ENCODE data around the gene TENM3.

TENM3 gene

DNA sequence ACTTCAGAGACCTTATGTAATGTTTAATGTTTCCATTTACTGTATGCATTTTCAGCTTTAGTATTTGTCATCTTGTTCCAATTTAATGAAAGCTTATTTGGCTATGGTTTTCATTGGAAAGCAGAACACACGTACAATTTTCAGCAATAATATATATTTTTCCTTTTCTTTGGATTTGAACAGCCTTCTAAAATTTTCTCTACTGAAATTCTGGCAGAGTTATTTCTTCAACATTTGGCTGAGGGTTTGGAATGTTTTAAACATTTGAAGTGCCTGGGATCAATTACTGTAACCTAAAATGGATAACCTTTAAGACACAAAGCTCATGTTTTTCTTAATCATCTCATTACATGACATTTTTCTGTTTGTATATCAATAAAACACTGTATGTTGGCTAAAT is 156.9 kb downstream of the TENM3 start:
- DNase-seq: no peak

DNA sequence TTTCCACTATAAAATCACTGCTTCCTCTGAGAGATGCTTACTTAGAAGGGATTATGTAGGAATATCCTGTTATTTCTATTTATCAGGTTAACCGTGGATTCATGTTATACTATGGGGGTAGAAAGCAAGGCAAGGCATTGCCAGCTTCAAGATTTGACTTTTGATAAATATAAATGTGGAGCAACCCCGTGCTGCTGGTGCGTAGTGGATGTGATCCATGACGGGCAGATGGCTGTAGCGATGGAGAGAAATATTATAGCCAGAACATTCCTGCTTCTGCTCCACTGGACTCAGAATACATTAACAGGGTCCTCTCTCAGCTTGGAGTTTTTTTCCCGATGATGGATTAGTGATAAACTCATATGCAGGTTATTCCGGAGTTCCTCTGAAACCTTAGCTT is 157.6 kb downstream of the TENM3 start:
- DNase-seq: no peak

DNA sequence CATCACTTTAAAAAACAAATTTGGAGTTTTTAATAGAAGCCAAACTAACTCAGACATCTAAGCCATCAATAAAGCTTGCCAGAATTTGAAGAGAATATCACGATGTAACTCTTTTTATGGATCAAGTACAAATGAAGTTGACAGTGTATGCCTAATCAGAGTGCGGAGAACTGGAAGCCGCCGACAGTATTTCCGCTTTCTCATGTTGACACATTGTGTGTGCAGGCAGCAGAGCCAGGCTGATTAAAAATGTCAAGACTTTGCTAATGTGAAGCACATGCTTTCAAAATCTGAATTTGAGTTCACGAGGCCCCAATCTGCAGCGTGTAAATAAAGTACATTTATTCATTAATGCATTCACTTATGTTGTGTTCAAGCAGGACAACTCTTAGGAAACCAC is 161.2 kb downstream of the TENM3 start:
- DNase-seq: peak in 1 of 51 donors; percentile 9

DNA sequence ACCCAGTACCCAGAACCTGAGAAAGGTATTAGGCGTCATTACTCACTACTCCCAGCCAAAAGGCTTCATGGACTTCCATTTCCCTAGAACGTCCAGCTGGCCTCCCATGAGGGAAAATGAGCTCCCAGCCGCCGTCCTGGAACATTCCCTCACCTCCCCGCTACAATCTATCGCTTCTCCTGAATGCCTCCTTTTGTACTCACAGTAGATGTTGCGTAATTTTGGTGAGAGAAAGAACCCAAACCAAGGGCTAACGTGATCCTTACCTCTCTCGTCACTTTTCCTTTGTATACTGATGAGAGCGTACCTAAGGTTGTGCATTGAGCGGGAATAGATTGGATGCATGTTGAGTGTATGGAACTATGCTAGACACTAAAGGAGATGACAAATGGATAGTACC is 161.9 kb downstream of the TENM3 start:
- DNase-seq: no peak

DNA sequence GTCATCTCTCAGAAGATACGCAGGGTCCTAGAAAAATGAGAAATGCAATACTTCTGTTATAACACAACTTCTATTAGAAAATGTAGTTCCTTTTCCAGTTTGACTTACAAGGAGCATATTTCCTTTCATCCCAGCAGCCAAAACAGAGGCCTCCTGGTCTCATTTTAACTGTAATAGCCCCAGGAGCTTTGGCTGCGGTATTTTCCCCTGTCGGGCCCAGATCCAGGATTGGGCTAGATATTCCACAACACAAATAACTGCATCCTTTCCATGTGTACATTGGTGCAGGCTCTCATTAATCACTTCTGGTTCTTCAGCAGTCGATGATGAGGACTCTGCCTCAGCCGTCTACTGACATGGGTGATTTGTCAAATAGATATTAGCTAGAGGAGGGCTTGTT is 166.1 kb downstream of the TENM3 start:
- no peak for DNase-seq

DNA sequence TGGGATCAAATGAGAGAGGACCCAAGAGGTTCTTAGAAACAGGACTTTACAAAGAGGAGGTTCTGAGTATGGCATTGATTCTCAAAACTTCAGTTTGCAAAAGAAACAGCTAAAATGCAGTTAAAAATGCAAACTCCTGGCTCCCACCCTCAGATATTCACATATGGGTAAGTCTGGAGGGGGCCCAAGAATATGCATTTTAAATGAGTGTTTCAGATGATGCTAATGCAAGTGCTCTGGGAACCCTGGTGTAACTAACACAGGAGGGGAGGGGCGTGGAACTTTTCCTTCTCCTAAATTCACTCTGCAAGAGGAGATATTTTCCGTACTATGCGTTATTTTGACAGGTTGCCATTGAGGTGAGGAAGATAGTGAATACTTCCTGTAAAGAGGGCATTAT is 168.2 kb downstream of the TENM3 start:
- DNase-seq: no peak

DNA sequence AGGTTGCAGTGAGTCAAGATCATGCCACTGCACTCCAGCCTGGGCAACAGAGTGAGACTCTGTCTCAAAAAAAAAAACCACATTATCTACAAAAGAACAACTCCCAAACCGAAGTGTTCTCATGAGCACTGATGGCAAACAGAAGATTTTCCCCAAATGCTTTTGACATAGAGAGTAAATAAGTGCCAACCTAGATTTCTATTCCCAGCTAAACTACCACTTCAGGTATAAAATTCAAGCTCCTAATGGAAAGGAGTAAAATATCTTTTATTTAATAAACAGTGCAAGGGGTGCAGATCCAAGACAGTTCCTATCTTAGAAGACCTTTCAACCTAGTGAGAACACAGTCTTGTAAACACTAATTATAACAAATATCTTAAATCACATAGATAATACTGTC is 170.3 kb downstream of the TENM3 start:
- DNase-seq: no peak

DNA sequence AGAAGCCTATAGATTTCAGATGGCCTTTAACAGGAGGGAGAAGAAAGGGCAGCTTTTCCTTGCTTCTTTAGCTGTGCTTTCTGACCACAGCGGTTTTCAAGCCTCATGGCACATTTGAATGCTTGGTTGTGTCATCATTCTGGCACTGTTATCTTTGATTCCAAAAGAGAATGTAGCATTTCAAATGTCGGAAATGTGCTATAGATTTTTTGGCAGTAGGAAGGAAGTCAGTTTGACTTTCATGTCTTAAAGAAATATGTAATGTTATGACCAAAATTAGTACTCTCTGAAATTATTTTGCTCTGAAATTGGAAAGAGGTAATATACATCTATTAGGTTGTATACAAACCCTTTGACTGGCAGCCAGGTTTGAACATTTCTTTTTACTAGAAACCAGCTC is 171.9 kb downstream of the TENM3 start:
- DNase-seq: peak in 1 of 51 donors; percentile 1

DNA sequence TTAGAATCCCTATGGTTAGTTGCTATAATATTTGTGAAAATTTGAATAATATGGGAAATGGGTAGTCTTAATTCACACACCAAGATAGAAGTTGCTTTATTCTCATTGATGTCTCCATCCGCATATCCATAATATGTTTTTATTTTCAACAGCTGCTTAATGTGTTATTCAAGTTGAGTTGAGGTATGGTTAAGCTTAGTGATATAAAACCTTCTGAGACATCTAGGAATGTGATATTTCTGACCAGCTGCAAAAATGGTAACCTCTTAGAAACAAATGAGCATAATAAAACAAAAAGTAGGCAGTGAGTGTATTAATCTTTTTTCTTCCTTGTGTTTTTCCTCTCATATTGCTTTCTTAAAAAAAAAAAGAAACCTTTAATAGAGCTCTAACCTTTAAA is 172.9 kb downstream of the TENM3 start:
- DNase-seq: no peak

DNA sequence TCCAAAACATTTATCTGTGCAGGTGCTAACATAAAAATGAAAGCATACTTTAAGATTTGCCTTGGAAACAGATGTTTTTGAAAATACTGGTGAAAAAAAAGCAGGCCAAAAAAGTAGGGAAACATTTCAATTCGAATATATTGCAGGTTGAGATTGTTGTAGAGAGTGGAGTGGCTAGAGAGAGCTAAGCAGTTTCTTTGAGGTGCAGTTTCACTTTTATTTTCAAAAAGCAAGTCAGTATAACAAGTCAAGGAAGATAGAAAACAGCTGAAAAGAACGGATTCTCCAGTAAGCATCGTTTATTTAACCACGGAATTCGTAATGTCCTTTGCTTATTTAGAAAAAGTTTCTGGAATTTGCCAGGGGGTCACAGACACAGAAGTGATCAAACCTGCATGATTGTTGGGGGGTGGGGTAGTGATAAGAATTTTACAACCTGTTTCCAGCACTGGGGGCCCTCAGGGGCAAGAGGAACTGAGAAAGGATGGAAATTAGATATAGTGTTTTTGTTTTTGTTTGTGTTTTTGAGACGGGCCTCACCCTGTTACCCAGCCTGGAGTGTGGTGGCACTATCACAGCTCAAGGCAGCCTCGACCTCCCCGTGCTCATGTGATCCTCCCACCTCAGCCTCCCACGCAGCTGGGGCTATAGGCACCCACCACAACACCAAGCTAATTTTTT is 175.0 kb downstream of the TENM3 start:
- no peak for DNase-seq

DNA sequence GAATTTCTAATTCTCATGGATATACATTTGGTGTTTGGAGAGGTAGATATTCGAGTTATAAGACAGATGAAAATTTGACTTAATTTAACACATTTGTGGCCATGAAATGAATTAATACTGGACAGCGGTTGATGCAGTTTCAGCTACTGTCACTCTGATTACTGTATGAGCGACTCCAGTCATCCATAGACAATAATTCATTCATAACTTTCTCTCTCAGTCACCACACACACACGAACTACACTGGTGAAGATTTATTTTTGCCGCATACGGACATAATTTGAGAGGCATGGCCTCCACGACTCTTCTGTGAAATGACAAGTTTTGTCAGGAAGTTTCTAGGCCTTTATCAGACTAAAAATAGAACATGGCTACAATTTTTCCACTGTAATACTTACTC is 177.0 kb downstream of the TENM3 start:
- no peak for DNase-seq

DNA sequence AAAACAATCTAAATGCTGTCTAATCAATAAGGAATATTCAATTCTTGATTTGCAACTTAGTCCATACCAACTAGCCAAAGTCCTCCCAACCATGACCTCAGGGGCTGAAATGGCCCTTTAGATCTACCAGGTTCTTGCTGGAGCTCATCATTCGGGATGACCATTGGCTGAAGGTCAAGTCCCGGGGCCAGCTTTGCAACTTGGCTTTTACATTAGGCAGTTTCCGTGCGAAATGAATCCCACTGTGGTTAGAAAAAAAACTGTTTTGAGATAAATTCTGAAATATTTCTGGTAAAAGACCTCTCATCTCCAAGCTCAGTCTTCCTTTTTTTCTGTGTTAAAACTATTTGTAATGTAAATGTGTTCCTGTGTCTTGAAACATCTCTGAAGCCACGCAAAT is 178.6 kb downstream of the TENM3 start:
- DNase-seq: no peak

DNA sequence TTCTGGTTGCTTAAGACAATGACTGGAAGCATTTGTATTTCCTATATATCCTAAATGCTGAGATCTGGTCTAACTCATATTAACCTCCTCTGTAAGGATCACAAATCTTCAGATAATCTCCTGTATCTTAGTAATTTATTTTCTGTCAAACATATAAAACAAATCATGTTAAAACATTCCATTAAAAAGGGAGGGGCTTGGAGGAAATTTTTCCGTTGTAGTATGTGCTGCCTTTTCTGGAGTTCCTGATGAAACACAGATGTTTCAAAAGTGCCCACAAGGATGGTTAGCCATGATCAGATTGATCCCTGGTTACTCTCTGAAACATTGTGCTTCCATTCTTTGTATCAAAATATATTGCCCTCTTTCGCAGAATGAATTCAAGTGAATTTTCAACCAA is 182.1 kb downstream of the TENM3 start:
- DNase-seq: no peak

DNA sequence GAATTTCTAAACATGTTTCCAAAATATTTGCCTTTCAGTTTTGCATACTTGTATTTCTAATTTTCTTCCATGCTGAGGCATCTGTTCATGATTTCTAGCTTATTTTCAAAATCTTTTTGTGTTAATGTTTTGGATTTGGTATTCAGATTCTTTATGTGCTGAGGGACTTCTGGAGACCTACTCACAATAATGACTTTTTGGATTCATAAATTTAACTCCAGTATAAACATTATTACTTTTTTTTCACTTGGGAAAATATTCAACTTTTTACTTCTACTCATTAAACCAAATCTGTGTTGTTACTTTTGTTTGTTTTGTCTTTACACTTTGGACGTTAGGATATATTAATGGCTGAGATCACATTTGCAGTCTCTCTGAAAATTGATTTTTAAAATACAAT is 183.7 kb downstream of the TENM3 start:
- no peak for DNase-seq

DNA sequence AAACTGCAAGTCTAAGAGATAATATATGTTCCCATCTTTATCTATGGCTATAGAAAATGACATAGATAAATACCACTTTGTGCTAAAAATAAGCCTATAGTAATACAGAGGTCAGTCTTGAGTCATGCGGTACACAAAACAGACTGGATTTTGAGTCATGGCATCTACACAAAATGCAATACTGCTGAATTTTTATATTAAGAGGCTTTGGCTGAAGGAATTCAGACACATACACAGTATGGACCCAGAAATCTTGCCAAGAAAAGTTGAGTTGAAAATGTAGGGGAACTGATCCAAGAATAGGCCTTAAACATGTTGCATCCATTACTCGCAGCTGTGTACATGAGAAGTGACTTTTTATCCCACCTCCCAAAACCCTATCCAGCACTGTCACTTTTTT is 184.4 kb downstream of the TENM3 start:
- no peak for DNase-seq

DNA sequence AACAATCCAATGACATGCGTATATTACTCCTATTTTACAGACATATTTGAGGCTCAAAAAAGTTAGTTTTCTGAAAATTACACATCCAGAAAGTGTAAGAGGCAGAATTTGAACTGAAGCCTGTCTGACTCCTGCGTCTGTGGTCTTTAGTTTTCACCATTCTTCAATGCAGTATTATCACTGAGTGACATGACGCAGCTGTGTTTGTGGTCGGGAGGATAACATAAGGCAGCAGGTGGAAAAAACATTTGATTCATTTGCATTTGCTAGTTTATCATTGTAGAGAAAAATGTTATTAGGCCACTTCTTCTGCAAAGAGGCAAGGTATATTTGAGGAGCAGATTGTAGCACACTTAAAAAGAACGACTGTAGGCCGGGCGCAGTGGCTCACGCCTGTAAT is 186.7 kb downstream of the TENM3 start:
- DNase-seq: no peak

DNA sequence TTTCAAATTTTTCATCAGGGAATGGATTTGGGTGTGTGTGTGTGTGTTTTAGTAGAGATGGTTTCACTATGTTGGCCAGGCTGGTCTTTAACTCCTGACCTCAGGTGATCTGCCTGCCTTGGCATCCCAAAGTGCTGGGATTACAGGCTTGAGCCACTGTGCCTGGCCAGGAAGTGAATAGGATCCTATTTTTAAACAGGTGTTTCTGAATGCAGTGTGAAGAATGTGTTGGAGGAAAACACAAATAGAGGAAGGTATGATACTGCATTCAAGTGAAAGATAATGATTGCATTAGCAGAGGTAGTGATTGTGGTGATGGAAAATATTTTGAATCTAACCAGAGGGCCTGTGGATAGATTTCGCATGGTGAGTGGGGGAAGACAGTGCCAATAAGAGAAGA is 189.6 kb downstream of the TENM3 start:
- no peak for DNase-seq

DNA sequence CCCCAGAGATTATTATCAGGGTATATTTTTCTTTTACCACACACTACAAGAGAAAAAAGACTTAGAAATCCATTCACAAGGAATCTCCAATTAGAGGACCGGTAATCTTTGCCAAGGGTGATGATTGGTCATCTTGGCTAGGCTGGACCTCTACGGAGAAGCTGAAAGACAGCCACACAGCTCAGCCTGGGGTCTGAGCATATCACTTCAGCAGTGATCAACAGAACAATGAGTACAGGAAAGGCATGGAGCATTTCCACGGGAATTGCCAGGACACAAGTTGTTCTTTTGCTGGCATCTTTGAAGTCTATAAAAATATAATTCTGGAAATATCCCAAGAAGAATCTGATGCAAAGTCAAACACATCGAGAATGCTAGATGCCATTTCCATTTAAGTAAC is 191.5 kb downstream of the TENM3 start:
- DNase-seq: no peak

DNA sequence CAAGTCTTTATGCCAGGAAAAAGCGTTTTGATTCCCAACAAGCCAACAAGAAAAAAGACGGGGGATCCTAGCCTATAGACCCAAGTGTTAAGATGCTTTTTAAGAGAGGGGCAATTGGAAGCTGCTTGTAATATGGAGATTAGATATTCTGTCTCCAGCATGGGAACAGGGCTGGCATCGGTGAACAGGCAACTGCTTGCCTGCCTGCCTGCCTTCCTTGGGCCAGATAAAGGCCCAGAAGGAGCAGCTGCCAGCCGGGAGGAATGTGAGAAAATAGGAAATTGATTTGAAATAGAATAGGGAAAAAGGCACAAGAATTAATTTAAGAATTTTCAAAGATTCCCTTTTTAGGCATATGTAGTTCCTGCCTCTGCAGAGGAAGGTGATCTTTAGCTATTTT is 192.2 kb downstream of the TENM3 start:
- DNase-seq: no peak

DNA sequence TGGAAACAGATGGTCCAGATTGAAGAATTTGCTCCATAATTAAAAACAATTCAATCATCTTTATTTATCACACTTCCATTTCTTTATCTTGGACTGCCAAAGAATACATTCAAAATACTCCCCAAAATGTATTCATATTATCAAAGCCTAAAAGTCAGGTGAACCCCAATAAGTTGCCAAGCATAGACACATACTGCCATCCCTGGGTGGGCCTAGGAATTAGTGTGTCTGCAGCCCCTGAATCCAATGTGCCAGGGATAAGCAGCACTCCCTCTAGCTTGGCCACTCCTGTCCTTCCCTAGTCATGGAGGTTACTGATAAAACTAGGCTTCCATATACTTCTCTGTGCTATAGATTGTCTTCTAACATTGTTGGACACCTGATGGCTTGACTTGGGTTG is 199.9 kb downstream of the TENM3 start:
- DNase-seq: no peak

DNA sequence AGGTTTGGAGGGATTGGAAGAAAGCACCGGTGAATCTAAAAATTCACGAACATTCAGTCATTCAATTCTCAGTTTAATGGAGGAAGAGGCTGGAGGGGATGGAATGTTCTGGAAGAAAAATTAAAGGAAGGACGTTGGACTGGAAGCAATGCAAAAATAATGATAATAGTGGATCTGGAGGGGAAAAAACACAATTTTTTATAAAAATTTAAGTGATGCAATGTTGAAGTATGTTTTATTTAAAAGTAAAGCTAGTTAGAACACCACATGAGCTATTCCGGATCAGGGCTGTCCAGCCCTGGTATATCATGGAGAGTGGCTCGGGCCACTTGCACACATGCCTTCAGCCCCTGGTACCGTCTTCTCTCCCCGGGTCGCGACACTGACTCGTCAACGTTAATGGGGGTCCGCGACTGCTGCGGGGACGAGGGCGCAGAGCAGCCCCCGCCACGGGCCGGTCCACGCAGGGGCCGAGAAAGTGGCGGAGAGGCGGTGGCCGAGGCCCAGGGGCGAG is 204.6 kb downstream of the TENM3 start:
- peak in 3 of 51 donors; percentile 29 to 45 (median 41) for DNase-seq

DNA sequence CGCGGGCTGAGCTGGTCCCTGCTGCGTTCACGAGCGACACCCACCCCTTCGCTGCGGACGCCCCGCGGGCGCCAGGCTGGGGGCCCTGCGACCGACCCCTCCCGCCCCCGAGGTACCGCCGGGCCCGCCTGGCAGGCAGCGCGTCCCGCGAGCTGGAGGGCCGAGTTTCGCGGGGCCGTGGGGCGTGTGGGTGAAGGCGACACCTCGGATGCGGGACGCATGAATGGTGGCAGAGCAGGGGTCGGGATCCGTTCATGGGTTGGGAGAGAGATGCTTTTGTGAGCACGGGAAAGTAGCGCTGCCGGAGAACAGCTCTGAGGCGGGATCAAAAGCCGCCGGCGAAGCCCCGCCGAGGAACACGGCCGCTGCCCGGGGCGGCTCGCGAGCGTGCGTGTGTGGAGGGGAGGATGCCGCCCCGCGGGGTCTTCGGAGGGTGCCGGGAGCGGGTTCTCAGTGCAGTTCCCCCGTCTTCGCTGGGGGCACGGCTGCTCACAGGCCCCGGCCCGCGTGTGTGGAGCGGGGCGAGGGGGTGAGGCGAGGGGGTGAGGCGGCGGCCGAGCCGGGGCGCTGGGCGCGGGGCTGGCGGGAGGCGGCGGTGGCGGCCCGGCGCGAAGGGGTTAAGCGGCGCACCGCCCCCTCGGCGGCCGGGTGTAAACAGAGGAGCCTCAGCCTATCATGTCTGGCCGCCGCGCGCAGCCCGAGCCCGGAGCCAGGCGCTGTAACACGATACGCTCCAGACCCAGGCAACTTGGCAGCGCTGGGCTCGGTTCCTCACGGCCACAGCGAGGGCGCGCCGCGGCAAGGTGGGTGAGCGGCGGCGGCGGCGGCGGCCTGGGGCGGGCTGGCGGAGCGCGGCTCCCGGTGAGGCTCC is 205.3 kb downstream of the TENM3 start:
- DNase-seq: peak in 50 of 51 donors; percentile 11 to 85 (median 68)
